Neural cell (in vitro differentiated cells): ENCODE measurements around the gene SYP. TPM values are rescaled to one million over a fixed set of nuclear protein-coding genes. Genes with fewer than 3 reads are reported as not detected.

ENCODE experiments used
- H2AFZ ChIP-seq: fragments of 200-600, 300-800 bp; sonication (generic), shearing (Covaris generic); 2 replicates; pipeline ENCODE4 v1.6.0; 2014; ENCODE audit warnings: low read depth, mild to moderate bottlenecking, antibody characterized with exemption, low read length, moderate library complexity
- H3F3A ChIP-seq: fragments of 200-600 bp; shearing (Covaris generic); 2 replicates; pipeline ENCODE4 v1.6.1; 2016; ENCODE audit warnings: mild to moderate bottlenecking, moderate library complexity, mixed read lengths, antibody characterized with exemption, low read length; ENCODE audit not compliant: insufficient read depth, poor library complexity, severe bottlenecking
- H3K27ac ChIP-seq: fragments of 200-600, 300-800 bp; sonication (generic), shearing (Covaris generic); 2 replicates; pipeline ENCODE4 v1.5.1; 2014; ENCODE audit warnings: mild to moderate bottlenecking, low read length, moderate library complexity
- H3K27me3 ChIP-seq: fragments of 300-800, 200-600 bp; sonication (generic), shearing (Covaris generic); 2 replicates; pipeline ENCODE4 v1.6.0; 2014; ENCODE audit warnings: mild to moderate bottlenecking, low read depth, low read length, moderate library complexity; ENCODE audit not compliant: insufficient read depth
- H3K36me3 ChIP-seq: fragments of 300-800, 200-600 bp; sonication (generic), shearing (Covaris generic); 2 replicates; pipeline ENCODE4 v1.5.1; 2014; ENCODE audit warnings: mild to moderate bottlenecking, antibody characterized with exemption, low read length, moderate library complexity; ENCODE audit not compliant: insufficient read depth
- H3K4me2 ChIP-seq: fragments of 300-800, 200-600 bp; sonication (generic), shearing (Covaris generic); 2 replicates; pipeline ENCODE4 v1.6.0; 2014; ENCODE audit warnings: mild to moderate bottlenecking, low read length
- H3K4me3 ChIP-seq: fragments of 300-800, 200-600 bp; sonication (generic), shearing (Covaris generic); 2 replicates; pipeline ENCODE4 v1.5.1; 2014; ENCODE audit warnings: mild to moderate bottlenecking, low read length, moderate library complexity
- H3K79me2 ChIP-seq: fragments of 200-600 bp; shearing (Covaris generic); replicated peaks from 2 replicates; pipeline ENCODE4 v1.6.0; 2014; ENCODE audit warnings: mild to moderate bottlenecking, low read length, moderate library complexity; ENCODE audit not compliant: insufficient read depth
- H3K9ac ChIP-seq: fragments of 300-800, 200-600 bp; sonication (generic), shearing (Covaris generic); 2 replicates; pipeline ENCODE4 v1.6.1; 2016; ENCODE audit warnings: mild to moderate bottlenecking, low read length, mixed read lengths
- H3K9me2 ChIP-seq: fragments of 200-600 bp; shearing (Covaris generic); 2 replicates; pipeline ENCODE4 v1.6.1; 2016; ENCODE audit warnings: mild to moderate bottlenecking, low read length, mixed read lengths; ENCODE audit not compliant: insufficient read depth
- H3K9me3 ChIP-seq: fragments of 200-600, 300-800 bp; sonication (generic), shearing (Covaris generic); 2 replicates; pipeline ENCODE4 v1.6.1; 2016; ENCODE audit warnings: mild to moderate bottlenecking, mixed run types, low read length, moderate library complexity, mixed read lengths
- H4K20me1 ChIP-seq: fragments of 200-600 bp; shearing (Covaris generic); 2 replicates; pipeline ENCODE4 v1.6.1; 2016; ENCODE audit warnings: mild to moderate bottlenecking, mixed run types; ENCODE audit not compliant: insufficient read depth
- EP300 ChIP-seq: fragments of 450-650 bp; conservative IDR thresholded peaks from 2 replicates; pipeline ENCODE4 v1.6.1; 2014; ENCODE audit warnings: antibody characterized with exemption, mild to moderate bottlenecking, moderate library complexity; ENCODE audit not compliant: poor library complexity, severe bottlenecking
- EZH2 ChIP-seq: fragments of 200-600, 300-800 bp; shearing (Covaris generic), sonication (generic); IDR thresholded peaks from 2 replicates; pipeline ENCODE4 v1.6.1; 2014; ENCODE audit warnings: antibody characterized with exemption, low read length, borderline replicate concordance, mild to moderate bottlenecking; ENCODE audit not compliant: insufficient read depth, poor library complexity, severe bottlenecking
- MXI1 ChIP-seq: fragments of 450-650 bp; conservative IDR thresholded peaks from 2 replicates; pipeline ENCODE4 v1.6.1; 2014; ENCODE audit warnings: antibody characterized with exemption, mild to moderate bottlenecking; ENCODE audit not compliant: poor library complexity, severe bottlenecking
- POLR2AphosphoS5 ChIP-seq: IDR thresholded peaks from 2 replicates; pipeline ENCODE4 v1.6.1; 2012
- RAD21 ChIP-seq: fragments of 450-650 bp; conservative IDR thresholded peaks from 2 replicates; pipeline ENCODE4 v1.6.1; 2014; ENCODE audit warnings: antibody characterized with exemption, mild to moderate bottlenecking, moderate library complexity
- SMC3 ChIP-seq: fragments of 450-650 bp; conservative IDR thresholded peaks from 2 replicates; pipeline ENCODE4 v1.6.1; 2014; ENCODE audit warnings: antibody characterized with exemption, mild to moderate bottlenecking, moderate library complexity; ENCODE audit not compliant: poor library complexity
- TAF1 ChIP-seq: IDR thresholded peaks from 2 replicates; pipeline ENCODE4 v1.6.1; 2012; ENCODE audit warnings: low read depth
- polyA plus RNA-seq: library from polyadenylated mRNA; depleted of rRNA; stranded (reverse); fragments of >200 nt; gene quantifications from 2 replicates; pipeline ENCODE4 v1.2.3, GENCODE V29; 2014
- TF ChIP-seq, protein P1 (sequence below): IDR thresholded peaks from 2 replicates; pipeline ENCODE4 v1.6.1; 2012; ENCODE audit warnings: borderline replicate concordance
- TF ChIP-seq, protein P2 (sequence below): fragments of 450-650 bp; IDR thresholded peaks from 2 replicates; pipeline ENCODE4 v1.5.1; 2014; ENCODE audit warnings: antibody characterized with exemption, mild to moderate bottlenecking, moderate library complexity; ENCODE audit not compliant: poor library complexity, severe bottlenecking

SYP gene
- polyA plus RNA-seq, 1 donor from 2014 or later, result 240 TPM

DNA sequence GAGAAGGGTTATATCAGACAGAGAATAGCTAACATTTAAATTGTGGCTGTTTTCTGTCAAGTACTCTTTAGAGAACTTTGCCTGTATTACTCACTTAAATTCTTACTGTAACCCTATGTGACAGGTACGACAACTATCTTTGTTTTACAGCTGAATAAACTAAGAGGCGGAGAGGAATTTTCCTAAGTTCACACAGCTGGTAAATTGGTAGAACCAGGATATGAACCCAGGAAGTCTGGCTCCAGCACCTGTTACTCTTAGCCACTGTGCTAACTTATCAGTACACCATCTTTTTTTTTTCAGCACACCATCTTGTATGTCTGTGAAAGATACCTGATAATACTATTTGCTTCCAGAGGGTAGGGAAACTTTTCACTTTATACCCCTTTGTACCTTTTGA is 2.0 kb upstream of the SYP start:
- no peaks in the 10 kb centered on the region for H3K9me2 ChIP-seq
- H3K4me3 ChIP-seq, result no peak overlapping the region
- H3K4me2 ChIP-seq, result no peak overlapping the region
- no peaks in the 10 kb centered on the region for H3K9me3 ChIP-seq
- no peaks in the 10 kb centered on the region for H3F3A ChIP-seq
- H3K9ac ChIP-seq, result no peak overlapping the region
- TF ChIP-seq SMC3, result no peak
- no peak for TF ChIP-seq POLR2AphosphoS5
- TF ChIP-seq, protein P1, sequence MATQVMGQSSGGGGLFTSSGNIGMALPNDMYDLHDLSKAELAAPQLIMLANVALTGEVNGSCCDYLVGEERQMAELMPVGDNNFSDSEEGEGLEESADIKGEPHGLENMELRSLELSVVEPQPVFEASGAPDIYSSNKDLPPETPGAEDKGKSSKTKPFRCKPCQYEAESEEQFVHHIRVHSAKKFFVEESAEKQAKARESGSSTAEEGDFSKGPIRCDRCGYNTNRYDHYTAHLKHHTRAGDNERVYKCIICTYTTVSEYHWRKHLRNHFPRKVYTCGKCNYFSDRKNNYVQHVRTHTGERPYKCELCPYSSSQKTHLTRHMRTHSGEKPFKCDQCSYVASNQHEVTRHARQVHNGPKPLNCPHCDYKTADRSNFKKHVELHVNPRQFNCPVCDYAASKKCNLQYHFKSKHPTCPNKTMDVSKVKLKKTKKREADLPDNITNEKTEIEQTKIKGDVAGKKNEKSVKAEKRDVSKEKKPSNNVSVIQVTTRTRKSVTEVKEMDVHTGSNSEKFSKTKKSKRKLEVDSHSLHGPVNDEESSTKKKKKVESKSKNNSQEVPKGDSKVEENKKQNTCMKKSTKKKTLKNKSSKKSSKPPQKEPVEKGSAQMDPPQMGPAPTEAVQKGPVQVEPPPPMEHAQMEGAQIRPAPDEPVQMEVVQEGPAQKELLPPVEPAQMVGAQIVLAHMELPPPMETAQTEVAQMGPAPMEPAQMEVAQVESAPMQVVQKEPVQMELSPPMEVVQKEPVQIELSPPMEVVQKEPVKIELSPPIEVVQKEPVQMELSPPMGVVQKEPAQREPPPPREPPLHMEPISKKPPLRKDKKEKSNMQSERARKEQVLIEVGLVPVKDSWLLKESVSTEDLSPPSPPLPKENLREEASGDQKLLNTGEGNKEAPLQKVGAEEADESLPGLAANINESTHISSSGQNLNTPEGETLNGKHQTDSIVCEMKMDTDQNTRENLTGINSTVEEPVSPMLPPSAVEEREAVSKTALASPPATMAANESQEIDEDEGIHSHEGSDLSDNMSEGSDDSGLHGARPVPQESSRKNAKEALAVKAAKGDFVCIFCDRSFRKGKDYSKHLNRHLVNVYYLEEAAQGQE, result no peak
- no peak for TF ChIP-seq MXI1
- TF ChIP-seq RAD21, result no peak
- no peak for TF ChIP-seq EP300
- TF ChIP-seq TAF1, result no peak
- TF ChIP-seq, protein P2, sequence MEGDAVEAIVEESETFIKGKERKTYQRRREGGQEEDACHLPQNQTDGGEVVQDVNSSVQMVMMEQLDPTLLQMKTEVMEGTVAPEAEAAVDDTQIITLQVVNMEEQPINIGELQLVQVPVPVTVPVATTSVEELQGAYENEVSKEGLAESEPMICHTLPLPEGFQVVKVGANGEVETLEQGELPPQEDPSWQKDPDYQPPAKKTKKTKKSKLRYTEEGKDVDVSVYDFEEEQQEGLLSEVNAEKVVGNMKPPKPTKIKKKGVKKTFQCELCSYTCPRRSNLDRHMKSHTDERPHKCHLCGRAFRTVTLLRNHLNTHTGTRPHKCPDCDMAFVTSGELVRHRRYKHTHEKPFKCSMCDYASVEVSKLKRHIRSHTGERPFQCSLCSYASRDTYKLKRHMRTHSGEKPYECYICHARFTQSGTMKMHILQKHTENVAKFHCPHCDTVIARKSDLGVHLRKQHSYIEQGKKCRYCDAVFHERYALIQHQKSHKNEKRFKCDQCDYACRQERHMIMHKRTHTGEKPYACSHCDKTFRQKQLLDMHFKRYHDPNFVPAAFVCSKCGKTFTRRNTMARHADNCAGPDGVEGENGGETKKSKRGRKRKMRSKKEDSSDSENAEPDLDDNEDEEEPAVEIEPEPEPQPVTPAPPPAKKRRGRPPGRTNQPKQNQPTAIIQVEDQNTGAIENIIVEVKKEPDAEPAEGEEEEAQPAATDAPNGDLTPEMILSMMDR, result no peak
- no peak for TF ChIP-seq EZH2
- H3K36me3 ChIP-seq, result no peaks in the 10 kb centered on the region
- H3K79me2 ChIP-seq, result peaks cover 9% of the 10 kb centered on the region
- H2AFZ ChIP-seq, result no peak overlapping the region
- H3K27me3 ChIP-seq, result no peaks in the 10 kb centered on the region
- no peak overlapping the region for H3K27ac ChIP-seq
- H4K20me1 ChIP-seq, result no peaks in the 10 kb centered on the region

DNA sequence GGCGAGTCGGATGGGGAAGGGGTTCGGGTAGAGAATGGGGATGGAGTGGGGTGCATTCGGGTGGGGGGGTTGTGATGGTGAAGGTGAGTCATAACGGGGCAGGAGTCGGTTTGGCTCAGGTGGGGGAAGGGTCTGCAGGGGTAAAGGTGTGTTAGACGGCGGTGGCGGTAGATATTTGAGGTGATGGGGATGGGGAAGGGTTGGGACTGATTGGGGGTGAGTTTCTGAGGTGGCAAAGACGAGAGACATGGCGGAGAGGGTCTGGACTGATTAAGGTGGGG is 738 bp downstream of the SYP start:
- Histone ChIP-seq H3K4me2 (peak overlapping the region; percentile 76), H3K79me2 (peaks cover 9% of the 10 kb centered on the region), H3K27me3 (no peaks in the 10 kb centered on the region), H3K9me2 (no peaks in the 10 kb centered on the region), H4K20me1 (no peaks in the 10 kb centered on the region), H3K36me3 (no peaks in the 10 kb centered on the region), H3K9ac (peak overlapping the region; percentile 93), H3K9me3 (no peaks in the 10 kb centered on the region), H3K4me3 (peak overlapping the region; percentile 81), H3K27ac (peak overlapping the region; percentile 85), H3F3A (no peaks in the 10 kb centered on the region), H2AFZ (no peak overlapping the region)
- TF ChIP-seq RAD21, result no peak
- TF ChIP-seq SMC3, result no peak
- no peak for TF ChIP-seq POLR2AphosphoS5
- no peak for TF ChIP-seq TAF1
